ENCODE results near the gene ACTN3. TPM values are rescaled to one million over a fixed set of nuclear protein-coding genes. Genes with fewer than 3 reads are reported as not detected.
"Not testable (repeated sequence)": the region's sequence is repeated elsewhere in the genome, so short reads cannot be mapped to it uniquely, and the experiment has no call there.

ACTN3 gene
- total RNA-seq, 2 donors from 2014 or later = not detected

- ATAC-seq (ENCODE audit: insufficient number of reproducible peaks, low FRiP score, low read depth) = no peak
- Histone ChIP-seq H3K9me3 (peaks cover 6% of the 10 kb centered on the region), H3K36me3 (no peaks in the 10 kb centered on the region), H3K27me3 (replicated peaks; ENCODE audit: insufficient read depth) (no peaks in the 10 kb centered on the region), H3K4me3 (no peak overlapping the region), H3K27ac (no peak overlapping the region), H3K4me1 (ENCODE audit: control insufficient read depth in 1 of 2, low read depth in 2 of 2) (no peaks in the 10 kb centered on the region)
- TF ChIP-seq, protein P1, sequence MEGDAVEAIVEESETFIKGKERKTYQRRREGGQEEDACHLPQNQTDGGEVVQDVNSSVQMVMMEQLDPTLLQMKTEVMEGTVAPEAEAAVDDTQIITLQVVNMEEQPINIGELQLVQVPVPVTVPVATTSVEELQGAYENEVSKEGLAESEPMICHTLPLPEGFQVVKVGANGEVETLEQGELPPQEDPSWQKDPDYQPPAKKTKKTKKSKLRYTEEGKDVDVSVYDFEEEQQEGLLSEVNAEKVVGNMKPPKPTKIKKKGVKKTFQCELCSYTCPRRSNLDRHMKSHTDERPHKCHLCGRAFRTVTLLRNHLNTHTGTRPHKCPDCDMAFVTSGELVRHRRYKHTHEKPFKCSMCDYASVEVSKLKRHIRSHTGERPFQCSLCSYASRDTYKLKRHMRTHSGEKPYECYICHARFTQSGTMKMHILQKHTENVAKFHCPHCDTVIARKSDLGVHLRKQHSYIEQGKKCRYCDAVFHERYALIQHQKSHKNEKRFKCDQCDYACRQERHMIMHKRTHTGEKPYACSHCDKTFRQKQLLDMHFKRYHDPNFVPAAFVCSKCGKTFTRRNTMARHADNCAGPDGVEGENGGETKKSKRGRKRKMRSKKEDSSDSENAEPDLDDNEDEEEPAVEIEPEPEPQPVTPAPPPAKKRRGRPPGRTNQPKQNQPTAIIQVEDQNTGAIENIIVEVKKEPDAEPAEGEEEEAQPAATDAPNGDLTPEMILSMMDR (IDR thresholded peaks at IDR 0.05) = no peak
- no peak for DNase-seq (ENCODE audit: low spot score)
Observed at GRCh38 chr11:66586136-66586535, 39.4 kb downstream of the ACTN3 start.

DNA sequence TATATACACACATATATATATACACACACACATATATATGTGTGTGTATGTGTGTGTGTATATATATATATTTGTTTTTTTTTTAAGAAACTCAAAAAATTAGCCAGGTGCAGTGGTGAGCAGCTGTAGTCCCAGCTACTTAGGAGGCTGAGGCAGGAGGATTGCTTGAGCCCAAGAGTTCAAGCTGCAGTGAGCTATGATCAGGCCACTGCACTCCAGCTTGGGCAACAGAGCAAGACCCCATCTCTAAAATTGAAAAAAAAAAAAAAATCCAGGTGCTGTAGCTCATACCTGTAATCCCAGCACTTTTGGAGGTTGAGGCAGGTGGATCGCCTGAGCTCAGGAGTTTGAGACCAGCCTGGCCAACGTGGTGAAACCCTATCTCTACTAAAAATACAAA is 42.6 kb downstream of the ACTN3 start:
- H3K27me3 ChIP-seq (replicated peaks; ENCODE audit: insufficient read depth); H3K4me3 ChIP-seq; DNase-seq (ENCODE audit: low spot score); H3K27ac ChIP-seq; H3K36me3 ChIP-seq; H3K9me3 ChIP-seq; ATAC-seq (ENCODE audit: insufficient number of reproducible peaks, low FRiP score, low read depth): not testable (repeated sequence)
- peaks cover 7 to 16% of the 10 kb centered on the region in 2 donors for H3K4me1 ChIP-seq (ENCODE audit: control insufficient read depth in 1 of 2, low read depth in 2 of 2)

DNA sequence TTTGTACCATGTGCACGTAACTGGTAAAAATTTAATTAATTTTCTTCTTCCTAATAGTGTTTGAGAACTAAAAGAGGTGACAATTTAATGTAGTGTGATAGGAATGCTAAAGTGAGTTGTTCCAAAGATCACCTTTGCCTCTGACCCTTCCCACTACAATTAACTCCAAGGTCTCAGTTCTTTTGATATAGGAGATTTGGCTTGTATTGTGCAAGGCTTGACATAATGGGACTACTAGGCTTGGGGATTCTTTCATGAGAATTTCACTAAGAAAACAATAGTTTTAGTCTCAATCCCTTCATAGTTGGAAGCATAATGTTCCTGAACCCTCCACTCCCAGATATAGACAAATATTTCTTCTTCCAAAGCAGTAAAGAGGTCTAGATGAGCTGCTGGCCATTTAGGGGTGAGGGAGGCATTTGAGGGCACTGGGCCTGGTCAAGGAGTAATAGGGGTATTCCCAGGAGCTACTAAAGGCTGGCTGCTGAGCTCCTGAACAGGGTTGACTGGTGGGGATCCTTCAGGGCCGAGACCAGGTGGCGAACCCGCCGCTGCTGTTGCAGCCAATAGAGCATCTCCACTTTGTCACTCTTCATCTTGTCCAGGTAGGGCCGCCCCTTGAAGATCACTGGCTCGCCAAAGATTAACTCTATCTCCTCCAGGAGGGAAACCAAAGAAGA is 43.4 kb downstream of the ACTN3 start:
- Histone ChIP-seq H3K27me3 (replicated peaks; ENCODE audit: insufficient read depth) (no peaks in the 10 kb centered on the region), H3K4me3 (no peak overlapping the region), H3K9me3 (no peaks in the 10 kb centered on the region), H3K27ac (no peak overlapping the region), H3K36me3 (no peaks in the 10 kb centered on the region), H3K4me1 (ENCODE audit: control insufficient read depth in 1 of 2, low read depth in 2 of 2) (peaks cover 7 to 25% of the 10 kb centered on the region in 2 donors)
- ATAC-seq (ENCODE audit: insufficient number of reproducible peaks, low FRiP score, low read depth) = no peak
- TF ChIP-seq, protein P1 (IDR thresholded peaks at IDR 0.05) = no peak
- DNase-seq (ENCODE audit: low spot score) = no peak

DNA sequence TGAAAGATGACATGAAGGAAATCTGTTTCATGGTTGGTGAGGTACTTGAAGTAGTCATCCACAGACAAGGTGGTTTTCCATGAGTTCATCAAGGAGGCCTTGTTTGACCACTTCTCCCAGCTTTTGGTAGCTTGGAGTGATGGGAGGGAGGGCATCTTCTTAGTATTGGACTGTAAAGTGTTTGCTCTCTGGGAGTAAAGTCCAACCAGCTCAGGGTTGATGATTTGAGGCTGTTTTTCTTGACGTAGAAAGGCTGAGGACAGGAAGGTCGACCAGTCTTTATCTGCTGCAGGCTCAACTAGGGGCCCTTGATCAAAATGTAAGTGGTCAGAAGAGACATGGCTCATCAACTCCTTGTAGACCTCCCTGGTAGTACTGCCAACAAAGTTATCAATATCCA is 44.5 kb downstream of the ACTN3 start:
- Histone ChIP-seq H3K4me3 (no peak overlapping the region), H3K36me3 (no peaks in the 10 kb centered on the region), H3K4me1 (ENCODE audit: control insufficient read depth in 1 of 2, low read depth in 2 of 2) (peaks cover 12 to 33% of the 10 kb centered on the region in 2 donors), H3K9me3 (no peaks in the 10 kb centered on the region), H3K27ac (no peak overlapping the region), H3K27me3 (replicated peaks; ENCODE audit: insufficient read depth) (no peaks in the 10 kb centered on the region)
- TF ChIP-seq, protein P1 (IDR thresholded peaks at IDR 0.05) = no peak
- no peak for DNase-seq (ENCODE audit: low spot score)
- ATAC-seq (ENCODE audit: insufficient number of reproducible peaks, low FRiP score, low read depth) = no peak

DNA sequence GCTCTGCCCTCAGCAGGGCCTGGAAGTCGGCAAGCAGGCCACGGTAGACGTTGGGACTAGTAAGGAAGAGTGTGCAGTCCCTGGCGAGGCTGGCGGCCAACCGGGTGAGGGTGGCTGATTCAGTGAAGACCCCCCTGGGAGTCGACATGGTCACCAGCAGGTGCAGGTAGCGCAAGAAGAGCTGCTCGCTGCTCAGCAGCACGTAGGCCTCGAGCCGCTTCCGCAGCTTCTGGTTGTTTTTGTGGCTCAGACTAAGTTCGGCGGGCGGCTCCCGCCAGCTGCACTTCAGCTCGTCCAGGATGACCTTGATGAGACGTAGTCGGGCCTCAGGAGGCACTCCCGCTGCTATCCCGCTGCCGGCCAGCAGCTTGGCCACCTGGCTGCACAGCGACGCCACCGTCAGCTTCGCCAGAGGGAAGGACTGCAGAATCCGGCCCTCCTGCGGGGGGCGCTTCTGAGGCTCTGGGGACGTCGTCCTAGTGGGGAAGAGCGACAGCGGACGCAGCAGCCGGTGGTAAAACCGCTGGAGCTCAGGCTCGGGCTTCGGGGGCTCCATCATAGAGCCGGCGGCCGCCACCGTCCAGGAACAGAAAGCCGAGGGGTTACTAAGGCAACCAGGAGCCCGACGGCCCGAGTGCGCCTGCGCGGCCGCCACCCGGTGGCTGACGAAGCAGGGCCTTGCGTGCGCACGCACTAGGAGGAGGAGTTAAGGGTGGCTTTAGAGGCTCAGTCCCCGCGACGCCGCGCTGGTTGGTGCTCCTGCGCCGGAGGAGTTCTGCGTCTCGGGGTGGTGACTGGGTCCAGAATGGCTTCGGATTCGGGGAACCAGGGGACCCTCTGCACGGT is 46.0 kb downstream of the ACTN3 start, which contains the start of the genes CCDC87 and CCS:
TSS of gene CCDC87 (minus strand) at position 607 of the 846 bp plus-strand sequence. CDS start at position 559, 48 bp downstream.
TSS of gene CCS (plus strand) at position 729 of the 846 bp plus-strand sequence. CDS start at position 806, 77 bp downstream.
- Histone ChIP-seq H3K27me3 (replicated peaks; ENCODE audit: insufficient read depth) (no peaks in the 10 kb centered on the region), H3K36me3 (no peaks in the 10 kb centered on the region), H3K4me3 (peak within 1 kb of the TSS; percentile 88), H3K27ac (peak within 1 kb of the TSS; percentile 65 to 78), H3K9me3 (no peaks in the 10 kb centered on the region), H3K4me1 (ENCODE audit: control insufficient read depth in 1 of 2, low read depth in 2 of 2) (peaks cover 12 to 33% of the 10 kb centered on the region in 2 donors)
- TF ChIP-seq, protein P1 (IDR thresholded peaks at IDR 0.05) = peak; percentile 69
- ATAC-seq (ENCODE audit: insufficient number of reproducible peaks, low FRiP score, low read depth) = peak; percentile 89
- peak; percentile 96 for DNase-seq (ENCODE audit: low spot score)

All from thoracic aorta (tissue), 2 donors.